SHP77 treated with DMSO at 0.1 percent for 48 hours (cell line): ENCODE results near the gene SORBS1.
A peak's percentile ranks its signal among the peaks of the same experiment; 100 is the strongest.

ENCODE experiments used
- DNase-seq: peaks from one replicate; lab custom pipeline; 2025; lab: John Stamatoyannopoulos, UW

Gene SORBS1

GRCh38 chr10:95289921-95290421 is 271.2 kb downstream of the SORBS1 start:
- no peak for DNase-seq

- DNase-seq = peak; percentile 42
Measured at GRCh38 chr10:95289003-95289920, 271.9 kb downstream of the SORBS1 start.

GRCh38 chr10:95288303-95288702 is 272.9 kb downstream of the SORBS1 start:
- DNase-seq = no peak

- DNase-seq = no peak
Measured at GRCh38 chr10:95287281-95287680, 273.9 kb downstream of the SORBS1 start.

GRCh38 chr10:95286707-95287106 is 274.5 kb downstream of the SORBS1 start:
- no peak for DNase-seq

GRCh38 chr10:95285556-95285955 is 275.6 kb downstream of the SORBS1 start:
- DNase-seq = no peak

GRCh38 chr10:95284807-95285206 is 276.4 kb downstream of the SORBS1 start:
- no peak for DNase-seq

- no peak for DNase-seq
Measured at GRCh38 chr10:95282107-95282506, 279.1 kb downstream of the SORBS1 start.

- no peak for DNase-seq
Measured at GRCh38 chr10:95281206-95281605, 280.0 kb downstream of the SORBS1 start.

- no peak for DNase-seq
Measured at GRCh38 chr10:95280637-95281036, 280.5 kb downstream of the SORBS1 start.

GRCh38 chr10:95279042-95279820 is 281.9 kb downstream of the SORBS1 start:
- no peak for DNase-seq

- no peak for DNase-seq
Measured at GRCh38 chr10:95278061-95278988, 282.8 kb downstream of the SORBS1 start.

GRCh38 chr10:95277614-95278013 is 283.6 kb downstream of the SORBS1 start:
- DNase-seq = no peak

GRCh38 chr10:95277201-95277570 is 284.0 kb downstream of the SORBS1 start:
- no peak for DNase-seq

- DNase-seq = no peak
Measured at GRCh38 chr10:95276367-95277200, 284.6 kb downstream of the SORBS1 start.

- DNase-seq = no peak
Measured at GRCh38 chr10:95275726-95276366, 285.3 kb downstream of the SORBS1 start.

- no peak for DNase-seq
Measured at GRCh38 chr10:95273393-95274312, 287.5 kb downstream of the SORBS1 start.

GRCh38 chr10:95268438-95268837 is 292.7 kb downstream of the SORBS1 start:
- DNase-seq = no peak

- DNase-seq = no peak
Measured at GRCh38 chr10:95267251-95267650, 293.9 kb downstream of the SORBS1 start.
